NK-92 treated with Interleukin-12 subunit alpha and Interleukin-12 subunit beta, amount 100 ng/mL, for 24 hours (cell line): Measurements from ENCODE around the gene MRPL33.

Experiments used
- DNase-seq: peaks from one replicate; lab custom pipeline; 2025; lab: John Stamatoyannopoulos, UW

The MRPL33 gene

DNA sequence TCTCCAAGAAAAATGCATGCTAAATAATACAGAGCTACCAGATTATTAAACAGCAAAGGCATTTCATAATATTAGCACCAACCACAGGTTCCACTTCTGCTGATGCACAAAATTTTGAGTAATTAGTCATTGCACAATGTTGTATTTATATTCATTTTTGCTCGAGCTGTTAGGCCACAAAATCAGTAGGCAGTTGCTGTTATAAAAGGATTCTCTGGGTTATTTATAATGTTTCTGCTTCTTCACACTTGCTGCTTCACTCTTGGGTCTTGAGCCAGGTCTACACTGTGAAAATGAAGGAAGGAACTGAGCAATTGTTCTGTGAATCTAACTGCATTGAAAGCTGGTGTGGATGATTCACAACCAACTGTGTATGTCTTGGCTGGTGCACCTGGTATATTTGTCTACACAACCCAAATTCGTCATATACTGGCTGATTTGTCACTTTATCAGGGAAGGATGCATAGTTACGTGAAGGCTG lies 38.3 kb downstream of the MRPL33 start:
- DNase-seq, result no peak

DNA sequence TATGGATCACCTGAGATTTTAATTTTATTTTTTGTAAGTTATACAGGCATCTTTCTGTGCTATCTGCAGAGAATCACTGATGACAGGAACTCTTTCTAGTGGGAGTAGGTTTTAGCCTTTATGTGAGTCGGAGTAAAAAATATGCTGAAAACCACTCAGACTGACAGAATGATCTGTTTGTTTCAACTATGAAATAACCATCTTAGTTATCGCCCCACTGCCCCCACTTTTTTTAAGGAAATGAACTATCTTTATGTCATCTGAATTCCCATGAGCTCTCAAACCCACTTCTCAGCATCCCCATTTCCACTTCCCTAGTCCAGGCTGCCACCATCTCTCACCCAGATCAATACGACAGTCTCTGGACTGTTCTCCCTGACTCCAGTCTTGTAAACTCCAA lies 38.9 kb downstream of the MRPL33 start:
- no peak for DNase-seq

GRCh38 chr2:27811768-27812167 lies 40.2 kb downstream of the MRPL33 start:
- DNase-seq, result no peak

- no peak for DNase-seq
Observed at GRCh38 chr2:27814758-27815157, 43.2 kb downstream of the MRPL33 start.

DNA sequence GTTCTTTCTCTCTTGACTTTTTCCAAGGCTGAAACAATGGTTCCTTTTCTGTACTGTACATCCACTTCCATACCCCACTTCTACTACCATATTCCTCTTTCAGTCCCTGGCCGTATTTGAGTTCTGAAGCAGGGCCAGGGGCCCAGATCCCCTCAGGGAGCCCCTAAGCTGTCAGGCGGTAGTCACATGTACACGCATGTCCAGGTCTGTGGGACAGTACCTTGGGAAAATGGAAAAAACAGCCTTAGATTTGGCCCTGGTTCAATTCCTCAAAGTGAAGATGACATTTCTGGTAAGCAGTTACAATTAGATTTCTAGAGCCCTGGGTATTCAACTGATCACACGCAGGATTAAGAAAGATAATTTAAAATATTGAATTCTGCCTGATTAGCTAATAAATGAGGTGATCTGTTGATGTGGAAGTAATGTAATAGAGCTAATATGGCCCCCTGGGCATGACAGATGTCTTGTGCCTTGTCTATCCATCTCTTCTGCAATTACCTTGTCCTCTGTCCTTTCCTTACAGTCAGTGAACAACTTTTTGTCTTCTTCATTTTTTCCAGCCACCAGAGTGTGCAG lies 44.4 kb downstream of the MRPL33 start:
- no peak for DNase-seq

- no peak for DNase-seq
Observed at GRCh38 chr2:27822049-27822448, 50.5 kb downstream of the MRPL33 start.

DNA sequence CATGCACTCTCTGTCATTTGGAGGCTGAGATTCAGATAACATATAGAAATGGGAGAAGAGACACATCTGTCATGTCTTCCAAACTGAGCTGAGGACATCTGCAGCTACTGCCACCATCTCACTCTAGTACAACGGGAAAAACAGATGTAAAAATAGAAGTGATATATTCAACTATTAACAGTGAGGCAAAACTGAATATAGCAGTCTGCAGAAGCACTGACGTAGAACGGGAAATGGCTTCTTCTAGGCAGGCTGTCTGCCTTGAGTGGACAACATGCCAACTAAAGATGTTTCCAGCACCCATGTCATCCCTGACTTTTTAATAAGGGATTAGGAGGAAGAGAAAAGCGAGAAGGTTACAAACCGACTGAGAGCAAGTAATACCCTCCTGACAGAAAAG lies 51.6 kb downstream of the MRPL33 start:
- no peak for DNase-seq

- no peak for DNase-seq
Observed at GRCh38 chr2:27823569-27823968, 52.0 kb downstream of the MRPL33 start.

DNA sequence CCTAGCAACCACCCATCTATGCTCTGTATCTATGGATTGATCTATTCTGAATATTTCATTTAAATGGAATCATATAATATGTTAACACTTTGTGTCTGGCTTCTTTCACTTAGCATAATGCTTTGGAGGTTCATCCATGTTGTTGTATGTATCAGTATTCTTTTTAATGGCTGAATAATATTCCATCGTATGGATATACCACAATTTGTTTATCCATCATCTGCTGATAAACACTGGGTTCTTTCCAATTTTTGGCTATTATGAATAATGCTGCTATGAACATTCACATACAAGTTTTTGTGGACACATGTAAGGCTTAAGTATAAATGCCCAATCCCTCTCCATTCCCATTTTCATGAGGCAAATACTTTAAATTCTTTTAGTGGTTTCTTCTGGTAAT lies 52.9 kb downstream of the MRPL33 start:
- no peak for DNase-seq

DNA sequence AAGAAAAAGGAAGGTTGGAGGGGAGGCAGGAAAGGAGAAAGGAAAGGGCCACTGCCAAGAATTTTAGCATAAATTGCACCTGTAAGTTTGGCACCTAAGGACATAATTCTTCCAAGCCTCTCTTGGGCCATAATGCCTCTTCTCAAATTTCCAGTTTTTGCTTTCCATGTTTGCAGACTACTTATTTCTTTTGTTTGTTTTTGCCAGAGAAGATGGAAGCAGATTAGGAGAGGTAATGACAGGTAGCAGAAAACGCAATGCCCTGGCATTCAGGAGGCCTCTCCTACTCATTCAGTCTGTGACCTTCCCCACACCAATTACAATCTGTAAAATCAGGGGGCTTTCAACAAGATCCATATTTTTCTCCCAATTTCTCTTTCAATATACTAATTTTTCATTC lies 56.8 kb downstream of the MRPL33 start:
- DNase-seq, result no peak
